ENCODE data around the gene FAM8A1.

Gene FAM8A1

DNA sequence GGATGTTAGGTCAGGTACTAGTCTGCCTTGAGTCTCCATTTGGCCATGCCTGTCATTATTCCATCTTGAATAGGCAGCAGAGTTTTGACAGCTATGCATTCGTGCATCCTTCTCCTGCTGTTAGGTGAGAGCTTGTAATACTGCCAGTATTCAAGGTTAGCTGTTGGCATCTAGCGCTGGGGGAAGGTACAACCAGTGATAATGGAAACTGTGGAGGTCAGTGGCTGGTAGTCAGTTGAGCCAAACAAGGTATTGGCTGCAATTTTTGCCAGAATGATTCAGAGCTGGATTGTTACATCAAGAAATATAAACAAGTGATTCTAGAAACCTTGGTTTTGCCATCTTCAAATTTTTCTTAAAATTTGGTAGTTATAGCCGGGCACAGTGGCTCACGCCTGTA, 6.5 kb downstream of the FAM8A1 start:
- no peak for DNase-seq

DNA sequence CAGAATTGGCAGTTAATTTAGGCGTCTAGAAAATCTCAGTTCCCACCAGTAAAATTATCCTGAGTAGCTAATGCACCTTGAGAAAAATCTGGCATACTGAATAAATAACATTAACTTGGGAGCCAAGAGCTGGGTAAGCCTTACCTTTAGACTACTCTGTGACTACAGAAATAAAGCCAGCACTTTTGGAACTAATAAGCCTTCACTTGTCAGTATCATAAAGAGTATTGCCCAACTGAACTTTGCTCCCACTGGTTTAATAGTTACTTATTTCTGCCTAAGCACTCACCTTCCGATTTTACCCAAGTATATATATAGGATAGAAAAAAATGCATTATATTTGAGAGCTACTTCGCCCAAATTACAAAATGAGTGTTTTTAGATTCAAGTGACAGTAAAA, 10.7 kb downstream of the FAM8A1 start:
- no peak for DNase-seq

DNA sequence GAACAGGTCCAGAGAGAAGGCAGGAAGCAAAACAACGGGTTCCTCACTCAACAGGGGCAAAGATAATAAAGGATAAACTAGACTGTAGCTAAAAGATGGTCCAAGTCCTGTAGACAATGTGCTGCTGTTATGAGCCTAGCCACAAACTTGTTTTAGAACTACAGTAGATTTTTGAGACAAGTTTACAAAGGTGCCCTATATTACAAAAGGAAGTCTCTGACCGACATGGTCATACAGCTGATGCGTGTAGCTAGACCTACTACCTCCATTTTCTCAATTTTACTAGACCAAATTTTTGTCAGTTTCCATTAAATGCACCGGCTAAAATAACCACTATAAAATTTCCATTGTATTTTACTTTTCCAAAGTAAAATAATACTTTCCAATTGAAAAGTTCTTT, 11.9 kb downstream of the FAM8A1 start:
- DNase-seq: no peak

DNA sequence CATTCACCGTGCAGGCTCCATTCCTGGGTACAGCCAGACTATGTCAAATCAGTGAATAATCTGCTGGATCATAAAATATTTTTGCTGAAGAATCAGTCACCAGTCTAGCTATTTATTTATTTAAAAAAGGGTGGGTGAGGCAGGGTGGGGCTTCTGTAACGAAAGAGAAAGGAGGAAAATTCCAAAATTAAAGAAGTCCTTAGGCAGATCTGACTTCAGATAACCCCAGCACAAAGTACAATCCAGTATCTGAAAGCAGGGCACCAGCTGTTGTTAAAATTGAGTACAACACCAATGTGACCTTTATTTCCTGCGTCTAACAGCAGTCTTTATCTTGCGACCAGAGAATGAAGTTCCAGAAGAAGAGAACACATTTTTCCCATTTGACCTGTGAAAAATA, 15.7 kb downstream of the FAM8A1 start:
- no peak for DNase-seq

DNA sequence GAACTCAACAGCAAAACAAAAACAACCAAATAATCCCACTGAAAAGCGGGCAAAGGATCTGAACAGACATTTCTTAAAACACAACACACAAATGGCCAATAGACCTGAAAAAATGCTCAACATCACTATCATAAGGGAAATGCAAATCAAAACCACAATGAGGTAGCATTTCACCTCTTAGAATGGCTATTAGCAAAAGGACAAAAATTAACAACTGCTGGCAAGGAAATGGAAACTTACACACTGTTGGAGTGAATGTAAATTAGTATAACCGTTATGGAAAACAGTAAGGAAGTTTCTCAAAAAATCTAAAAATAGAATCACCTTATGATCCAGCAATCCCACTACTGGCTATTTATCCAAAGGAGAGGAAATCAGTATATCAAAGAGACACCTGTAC, 20.9 kb downstream of the FAM8A1 start:
- no peak for DNase-seq

DNA sequence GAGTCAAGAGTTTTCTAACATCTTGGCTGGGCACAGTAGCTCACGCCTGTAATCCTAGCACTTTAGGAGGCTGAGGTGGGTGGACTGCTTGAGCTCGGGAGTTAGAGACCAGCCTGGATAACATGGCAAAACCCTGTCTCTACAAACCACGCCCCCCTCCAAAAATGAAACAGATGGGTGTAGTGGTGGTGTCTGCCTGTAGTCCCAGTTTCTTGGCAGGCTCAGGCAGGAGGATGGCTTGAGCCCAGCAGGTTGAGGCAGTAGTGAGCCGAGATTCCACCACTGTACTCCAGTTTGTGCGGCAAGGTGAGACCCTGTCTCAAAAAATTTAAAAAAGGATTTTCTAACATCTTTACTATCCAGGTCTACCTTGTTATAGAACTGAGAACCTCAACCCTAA, 22.0 kb downstream of the FAM8A1 start:
- DNase-seq: no peak

DNA sequence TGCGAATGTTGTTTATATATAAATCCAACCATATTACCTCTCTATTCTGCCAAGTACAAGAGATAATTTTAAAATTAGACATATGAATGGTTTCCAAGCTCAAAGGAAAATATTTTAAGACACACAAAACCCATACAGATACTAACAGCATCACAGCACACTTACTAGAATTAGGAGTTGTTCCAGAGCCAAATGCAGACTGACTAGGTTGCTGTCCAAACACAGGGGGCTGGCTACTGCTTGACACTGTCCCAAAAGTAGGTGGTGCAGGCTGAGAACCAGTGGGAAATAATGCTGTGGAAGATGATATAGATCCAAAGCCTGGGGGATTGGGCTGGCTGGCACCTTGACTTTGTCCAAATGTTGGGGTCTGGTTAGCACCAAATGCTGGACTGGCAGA, 24.3 kb downstream of the FAM8A1 start:
- DNase-seq: no peak

DNA sequence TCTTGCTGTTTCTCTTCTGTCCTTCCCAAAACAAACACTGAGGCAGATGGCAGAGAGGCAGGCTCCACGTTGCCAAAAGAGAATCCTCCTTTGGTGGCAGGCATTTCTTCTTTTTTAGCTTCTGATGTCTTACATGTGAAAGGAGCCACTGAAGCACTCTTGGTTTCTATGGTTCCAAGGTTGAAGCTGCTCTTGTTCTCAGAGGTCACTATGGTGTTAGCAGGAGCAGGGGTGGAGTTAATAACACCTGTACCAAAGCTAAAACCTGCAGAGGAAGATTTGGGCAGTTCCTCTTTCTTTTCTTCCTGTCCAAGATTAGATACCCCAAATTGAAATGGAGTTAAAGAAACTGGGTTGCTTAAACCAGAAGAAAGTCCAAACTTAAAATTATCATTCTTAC, 28.8 kb downstream of the FAM8A1 start:
- no peak for DNase-seq

DNA sequence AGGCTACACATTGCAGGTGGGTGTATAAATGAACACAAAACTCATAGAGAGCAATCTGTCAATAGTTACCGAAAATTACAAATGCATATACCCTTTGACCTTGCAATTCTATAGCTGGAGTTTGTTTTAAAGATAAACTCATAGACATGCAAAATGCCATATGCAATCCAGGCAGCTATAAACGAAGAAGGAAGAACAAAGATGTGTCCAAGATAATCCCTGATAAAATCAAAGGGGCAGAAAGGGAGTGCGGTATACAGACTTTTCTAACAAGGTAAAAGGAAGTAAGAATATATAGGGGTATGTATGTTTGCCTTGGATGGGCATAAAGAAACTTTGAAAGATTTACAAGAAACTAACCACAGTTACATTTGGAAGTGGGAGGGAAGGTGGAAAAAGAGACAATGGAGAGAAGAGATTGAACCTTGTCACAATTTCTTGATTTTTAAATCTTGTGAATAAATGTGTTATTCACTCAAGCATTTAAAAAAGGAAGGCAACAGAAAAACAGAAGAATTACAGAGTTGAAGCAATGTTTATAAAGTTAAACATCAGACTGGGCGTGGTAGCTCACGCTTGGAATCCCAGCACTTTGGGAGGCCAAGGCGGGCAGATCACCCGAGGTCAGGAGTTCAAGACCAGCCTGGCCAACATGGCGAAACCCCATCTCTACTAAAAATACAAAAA, 29.9 kb downstream of the FAM8A1 start:
- DNase-seq: no peak

DNA sequence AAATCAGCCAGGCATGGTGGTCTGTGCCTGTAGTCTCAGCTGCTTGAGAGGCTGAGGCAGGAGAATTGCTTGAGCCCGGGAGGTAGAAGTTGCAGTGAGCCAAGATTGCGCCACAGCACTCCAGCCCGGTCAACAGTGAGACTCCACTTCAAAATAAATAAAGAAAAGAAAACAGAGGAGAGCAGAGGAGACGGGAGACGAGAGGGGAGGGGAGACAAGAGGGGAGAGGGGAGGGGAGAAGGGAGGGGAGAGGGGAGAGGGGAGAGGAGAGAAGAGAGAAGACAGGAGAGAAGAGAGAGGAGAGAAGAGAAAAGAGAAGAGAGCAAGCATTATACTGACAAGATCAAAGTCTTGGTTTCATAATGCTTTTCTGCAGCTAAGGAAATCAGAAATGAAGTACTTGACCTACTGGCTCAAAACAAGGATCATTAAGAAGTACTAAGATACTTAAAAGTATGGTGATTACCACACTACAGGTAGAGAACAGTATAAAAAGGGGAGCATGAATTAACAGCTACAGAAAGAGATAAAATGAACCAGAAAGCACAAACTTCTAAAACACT, 30.5 kb downstream of the FAM8A1 start:
- no peak for DNase-seq

DNA sequence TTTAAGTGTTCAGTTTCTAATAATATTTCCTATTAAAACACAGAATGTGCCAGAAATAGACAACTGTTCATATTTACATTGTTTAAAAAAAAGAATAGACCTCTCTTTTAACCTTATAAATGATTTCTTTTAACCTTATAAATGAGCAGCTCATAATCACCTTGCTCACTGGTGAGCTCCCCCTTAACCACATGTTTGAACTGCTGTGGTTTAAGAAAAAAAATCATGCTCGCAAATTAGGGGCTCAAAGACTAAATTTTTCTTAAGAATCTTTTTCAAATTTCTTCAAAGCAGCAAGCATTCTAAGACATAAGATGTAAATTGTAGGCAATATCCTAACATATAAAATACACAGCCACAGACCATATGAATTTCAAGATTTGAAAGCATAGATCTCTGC, 32.8 kb downstream of the FAM8A1 start:
- DNase-seq: no peak

DNA sequence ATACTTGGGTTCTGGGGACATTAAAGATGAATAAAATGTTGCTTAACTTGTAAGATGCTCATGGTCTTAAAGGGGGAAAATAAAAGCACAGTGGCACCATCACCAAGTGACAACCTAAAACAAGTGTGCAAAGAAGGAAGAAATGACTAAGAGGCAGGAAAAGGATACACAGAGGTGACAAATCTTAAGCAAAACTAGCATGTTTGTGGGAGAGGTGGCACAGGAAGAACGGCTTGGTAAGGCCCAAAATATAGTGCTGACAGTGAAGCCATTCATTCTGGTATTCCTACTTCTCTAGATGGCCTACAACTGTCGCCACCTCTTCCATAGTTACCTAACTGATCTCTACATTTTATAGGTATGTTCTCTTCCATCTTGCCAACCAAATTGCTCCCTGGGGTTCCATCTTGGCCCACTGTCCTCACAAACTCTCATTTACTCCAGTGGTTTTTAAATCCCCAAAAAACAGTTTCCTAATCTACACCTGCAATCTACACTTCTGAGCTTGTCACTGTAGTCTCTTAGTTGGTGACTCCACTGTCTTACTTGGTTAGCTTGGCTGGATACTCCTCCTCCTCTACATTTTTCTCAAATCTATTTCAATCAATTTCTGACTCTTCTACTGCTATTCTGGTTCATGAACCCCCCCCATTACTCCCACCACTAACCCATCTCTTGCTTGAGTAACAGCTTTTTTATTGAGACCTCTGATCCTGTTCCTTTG, 33.5 kb downstream of the FAM8A1 start:
- DNase-seq: no peak

DNA sequence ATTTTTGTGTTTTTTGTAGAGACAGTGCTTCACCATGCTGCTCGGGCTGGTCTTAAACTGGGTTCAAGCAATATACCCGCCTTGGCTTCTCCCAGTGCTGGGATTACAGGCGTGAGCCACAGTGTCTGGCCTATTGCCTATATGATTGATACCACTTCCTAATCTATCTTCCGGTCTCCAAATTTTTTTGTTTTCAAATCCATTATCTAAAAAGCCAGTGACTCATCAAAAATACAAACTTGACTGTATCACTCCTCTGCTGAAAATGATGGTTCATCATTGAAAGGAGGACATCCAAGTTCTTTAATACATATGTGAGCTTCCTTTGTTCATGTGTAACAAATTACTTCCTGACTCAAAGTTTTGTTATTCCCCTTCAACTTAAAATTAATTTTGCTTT, 35.5 kb downstream of the FAM8A1 start:
- DNase-seq: no peak

DNA sequence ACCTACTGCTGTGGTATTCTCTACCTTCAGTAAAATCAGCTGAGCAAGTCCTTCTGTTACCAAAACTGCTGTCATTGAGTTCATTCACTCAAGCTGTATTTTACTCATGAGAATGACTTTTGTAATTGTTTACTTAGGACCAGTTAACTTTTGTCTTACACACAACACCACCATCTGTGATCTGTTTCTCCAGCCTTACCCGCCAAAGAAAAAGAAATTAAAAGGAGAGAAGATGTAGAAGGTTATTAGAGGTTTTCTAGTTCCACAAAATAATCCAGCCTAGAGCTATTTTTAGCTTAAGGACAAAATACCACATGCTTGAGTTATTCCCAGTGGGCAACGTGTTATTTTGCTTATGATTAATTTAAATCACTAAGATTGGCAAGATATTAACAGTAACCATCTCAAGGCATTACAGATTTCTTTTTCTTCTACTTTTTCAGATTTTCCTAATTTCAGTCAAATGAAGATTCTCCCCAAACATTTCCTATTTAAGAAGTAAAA, 38.2 kb downstream of the FAM8A1 start:
- no peak for DNase-seq

DNA sequence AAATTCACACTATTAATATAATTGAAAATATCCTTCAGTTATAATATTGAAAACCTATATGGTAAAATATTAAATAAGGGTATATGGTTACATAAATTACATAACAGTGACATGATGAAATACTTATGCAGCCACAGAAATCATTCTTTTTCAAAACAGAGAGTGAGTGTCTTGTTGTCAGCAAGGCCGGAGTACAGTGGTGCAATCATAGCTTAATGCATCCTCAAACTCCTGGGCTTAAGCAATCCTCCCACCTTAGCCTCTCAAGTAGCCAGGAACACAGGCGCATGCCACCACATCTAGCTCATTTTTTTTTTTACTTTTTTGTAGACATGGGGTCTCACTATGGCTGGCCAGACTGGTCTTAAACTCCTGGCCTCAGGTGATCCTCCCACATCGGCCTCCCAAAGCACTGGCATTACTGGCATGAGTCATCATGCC, 40.4 kb downstream of the FAM8A1 start:
- no peak for DNase-seq

DNA sequence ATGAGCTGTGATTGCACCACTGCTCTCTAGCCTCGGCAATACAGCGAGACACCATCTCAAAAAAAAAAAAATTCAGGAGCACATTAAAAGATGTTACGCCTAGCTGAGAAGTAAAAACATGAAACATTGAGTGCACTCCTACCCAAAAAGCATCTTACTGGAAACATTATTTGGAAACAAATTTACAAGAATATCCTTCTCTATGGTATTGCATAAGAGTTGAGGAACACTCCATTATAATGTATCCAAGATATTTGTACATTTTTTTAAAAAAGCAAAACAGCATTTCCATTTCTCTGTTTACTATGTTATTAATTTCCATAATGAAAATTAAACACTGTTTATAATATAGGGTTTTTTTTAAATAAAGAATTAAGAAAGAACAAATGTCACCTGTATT, 48.6 kb downstream of the FAM8A1 start:
- no peak for DNase-seq

DNA sequence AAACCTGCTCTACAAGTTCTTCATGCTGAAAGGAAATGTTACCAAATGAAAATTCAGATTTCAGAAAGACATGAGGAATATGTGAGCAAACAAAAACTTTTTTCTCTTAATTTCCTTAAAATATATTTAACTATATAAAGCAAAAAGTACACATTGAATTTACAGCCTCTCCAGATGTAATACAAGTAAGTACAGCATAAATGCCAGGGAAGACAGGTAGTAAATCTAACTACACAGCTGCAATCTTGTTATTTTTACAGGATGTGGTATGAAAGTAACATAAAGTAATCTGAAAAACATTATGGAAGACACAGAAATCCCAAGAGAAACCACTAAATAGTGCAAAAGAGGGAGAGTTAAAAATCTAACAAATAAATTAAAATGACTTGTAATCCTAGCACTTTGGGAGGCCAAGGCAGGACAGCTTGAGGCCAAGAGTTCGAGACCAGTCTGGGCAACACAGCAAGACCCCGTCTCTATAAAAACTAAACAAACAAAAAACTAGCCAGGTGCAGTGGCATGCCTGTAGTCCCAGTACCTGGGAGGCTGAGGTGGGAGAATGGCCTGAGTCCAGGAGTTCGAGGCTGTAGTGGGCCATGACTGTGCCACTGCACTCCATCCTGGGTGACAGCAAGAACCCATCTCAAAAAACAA, 50.7 kb downstream of the FAM8A1 start:
- no peak for DNase-seq

DNA sequence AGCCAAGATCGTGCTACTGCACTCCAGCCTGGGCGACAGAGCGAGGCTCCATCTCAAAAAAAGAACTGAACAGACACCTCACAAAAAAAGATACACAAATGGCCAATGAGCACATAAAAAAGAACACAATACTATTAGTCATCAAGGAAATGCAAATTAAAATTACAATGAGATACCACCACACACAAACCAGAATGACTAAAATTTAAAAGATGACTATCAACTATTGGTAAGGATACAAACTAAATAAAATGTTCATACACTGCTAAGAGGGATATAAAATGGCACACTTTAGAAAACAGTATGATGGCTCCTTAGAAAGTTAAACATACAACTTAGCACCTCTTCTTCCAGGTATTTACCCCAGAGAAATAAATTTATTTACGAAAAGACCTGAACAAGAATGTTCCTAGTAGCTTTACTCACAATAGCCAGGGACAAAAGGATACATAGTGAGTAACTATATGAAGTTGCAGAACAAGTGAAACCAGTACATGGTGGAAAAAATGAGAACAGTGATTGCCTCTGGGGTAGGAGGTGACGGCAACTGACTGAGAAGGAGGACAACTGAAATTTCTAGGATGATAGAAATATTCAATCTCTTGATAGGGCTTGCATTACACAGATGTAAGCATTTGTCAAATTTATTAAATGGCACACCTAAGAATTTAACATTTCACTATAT, 53.2 kb downstream of the FAM8A1 start:
- DNase-seq: no peak

DNA sequence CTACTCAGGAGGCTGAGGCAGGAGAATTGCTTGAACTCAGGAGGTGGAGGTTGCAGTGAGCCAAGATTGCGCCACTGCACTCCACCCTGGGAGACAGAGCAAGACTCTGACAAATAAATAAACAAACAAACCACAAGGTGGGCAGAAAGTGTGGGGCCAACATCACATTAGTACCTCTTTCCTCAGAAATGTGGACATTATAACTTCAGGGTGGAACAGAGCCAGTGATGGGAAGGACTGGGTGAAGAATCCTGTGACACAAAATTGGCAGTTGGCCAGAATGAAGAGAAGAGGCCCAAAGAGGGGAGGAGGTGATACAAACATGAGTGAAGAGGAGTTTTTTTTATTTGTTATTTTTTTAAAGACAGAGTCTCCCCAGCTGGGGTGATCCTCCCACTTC, 56.0 kb downstream of the FAM8A1 start:
- DNase-seq: no peak

DNA sequence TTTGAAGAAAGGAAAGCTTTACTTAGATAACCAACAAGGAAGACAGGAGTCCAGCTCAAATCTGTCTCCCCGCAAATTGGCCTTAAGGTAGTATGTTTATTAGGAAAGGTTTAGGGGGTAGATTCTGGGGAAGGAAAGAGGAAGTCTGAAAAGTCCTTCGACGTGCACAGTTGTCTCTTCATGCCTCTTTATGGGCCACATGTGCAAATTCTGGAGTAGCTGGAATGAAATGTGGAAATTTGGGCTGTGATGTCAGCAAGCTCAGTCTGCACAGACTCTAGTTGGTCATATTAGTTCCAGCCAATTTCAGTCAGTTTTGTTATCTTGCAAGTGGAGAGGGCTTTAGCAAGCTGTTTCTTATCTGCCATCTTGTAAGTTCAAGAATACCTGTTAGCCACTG, 56.5 kb downstream of the FAM8A1 start:
- DNase-seq: no peak
